HCT116 (cell line): Measurements from ENCODE around the gene LTBP1. TPM values are rescaled to one million over a fixed set of nuclear protein-coding genes. Genes with fewer than 3 reads are reported as not detected.

Experiments
- ATAC-seq: fragments of 200-7000 bp; cut with Tn5 transposase; 2 replicates; pipeline ENCODE4 v1.9.1; 2020; ENCODE audit warnings: mild to moderate bottlenecking, moderate library complexity
- BruUV-seq: library from RNA; stranded (reverse); fragments of 400-500 nt; replicated peaks from 2 replicates; lab custom pipeline; 2021; lab: Mats Ljungman, UMichigan
- CTCF ChIA-PET: fragments of 300-600 bp; sonication (Branson Sonifier 250); formaldehyde crosslinking; loops from one replicate; lab custom pipeline; 2021; ENCODE audit warnings: antibody characterized with exemption; lab: Charles Lee
- POLR2A ChIA-PET: fragments of 300-600, 350-600 bp; sonication (Branson Sonifier 250); formaldehyde crosslinking; loops from one replicate; lab custom pipeline; 2021; ENCODE audit warnings: antibody characterized with exemption; lab: Charles Lee
- RAD21 ChIA-PET, 2 experiments: fragments of 300-600 bp; sonication (Branson Sonifier 250); formaldehyde crosslinking; loops; one replicate each; lab custom pipeline; 2023; ENCODE audit warnings: low total read pairs in 2 of 2; ENCODE audit not compliant: uncharacterized antibody in 2 of 2, unreplicated experiment in 2 of 2, low non-redundant PET in 1 of 2; lab: Charles Lee
- DNase-seq: peaks from one replicate; pipeline ENCODE4 v3.0.0-alpha.2; 2010; ENCODE audit warnings: low read depth, low spot score
- H2AFZ ChIP-seq: fragments of 200-600 bp; shearing (Covaris generic), sonication (generic); 2 replicates; pipeline ENCODE4 v1.6.1; 2017; ENCODE audit warnings: low read depth, mixed run types, mixed read lengths, antibody characterized with exemption, low read length; ENCODE audit not compliant: poor library complexity, severe bottlenecking
- H3K27ac ChIP-seq: 2 replicates; pipeline ENCODE4 v1.5.1; 2012; ENCODE audit warnings: low read depth, low read length
- H3K27me3 ChIP-seq: fragments of 200-600 bp; sonication (generic); 2 replicates; pipeline ENCODE4 v1.6.1; 2016; ENCODE audit warnings: mixed run types, low read length, mixed read lengths; ENCODE audit not compliant: insufficient read depth
- H3K36me3 ChIP-seq, 2 experiments: fragments of 200-500 bp in 1 of 2; fragments of 200-600 bp in 1 of 2; sonication (Bioruptor generic) in 1 of 2; sonication (generic) in 1 of 2; 2 replicates each; pipeline versions ENCODE4 v1.5.1 to v1.6.1; 2014 to 2016; ENCODE audit warnings: low read length in 2 of 2, inconsistent platforms in 1 of 2, mixed read lengths in 1 of 2, mixed run types in 1 of 2; ENCODE audit not compliant: insufficient read depth in 2 of 2, control insufficient read depth in 1 of 2
- H3K4me1 ChIP-seq, 2 experiments: fragments of 200-600 bp in 1 of 2; sonication (generic) in 1 of 2; 2 replicates each; pipeline versions ENCODE4 v1.5.1 to v1.6.1; 2012 to 2017; ENCODE audit warnings: low read length in 2 of 2, inconsistent platforms in 1 of 2, mild to moderate bottlenecking in 1 of 2, mixed read lengths in 1 of 2, mixed run types in 1 of 2, moderate library complexity in 1 of 2; ENCODE audit not compliant: insufficient read depth in 2 of 2, control insufficient read depth in 1 of 2
- H3K4me2 ChIP-seq: fragments of 200-600 bp; sonication (generic); 2 replicates; pipeline ENCODE4 v1.6.1; 2017; ENCODE audit warnings: mixed run types, low read length, mixed read lengths
- H3K4me3 ChIP-seq, 2 experiments: fragments of 200-600 bp in 1 of 2; sonication (generic) in 1 of 2; replicated peaks in 1 of 2; 2 replicates each; pipeline ENCODE4 v1.5.1; 2011 to 2016; ENCODE audit warnings: low read length in 2 of 2, control low read depth in 1 of 2, low read depth in 1 of 2, mild to moderate bottlenecking in 1 of 2, mixed read lengths in 1 of 2, mixed run types in 1 of 2
- H3K79me2 ChIP-seq: fragments of 200-600 bp; sonication (generic); 2 replicates; pipeline ENCODE4 v1.6.1; 2017; ENCODE audit warnings: mild to moderate bottlenecking, mixed run types, low read length, moderate library complexity, mixed read lengths; ENCODE audit not compliant: insufficient read depth
- H3K9ac ChIP-seq: fragments of 200-600 bp; sonication (generic); 2 replicates; pipeline ENCODE4 v1.6.1; 2016; ENCODE audit warnings: low read length, mixed read lengths
- H3K9me2 ChIP-seq: fragments of 200-600 bp; sonication (generic), shearing (Covaris generic); 2 replicates; pipeline ENCODE4 v1.6.1; 2017; ENCODE audit warnings: mixed run types, mild to moderate bottlenecking, moderate library complexity; ENCODE audit not compliant: insufficient read depth
- H3K9me3 ChIP-seq, 2 experiments: fragments of 200-500 bp in 1 of 2; fragments of 200-600 bp in 1 of 2; sonication (Bioruptor generic) in 1 of 2; sonication (generic) in 1 of 2; 2 replicates each; pipeline ENCODE4 v1.6.1; 2014 to 2017; ENCODE audit warnings: low read length in 2 of 2, mixed read lengths in 2 of 2, inconsistent platforms in 1 of 2, low read depth in 1 of 2, mild to moderate bottlenecking in 1 of 2, mixed run types in 1 of 2, moderate library complexity in 1 of 2; ENCODE audit not compliant: control insufficient read depth in 1 of 2, insufficient read depth in 1 of 2
- H4K20me1 ChIP-seq: fragments of 200-600 bp; sonication (generic), shearing (Covaris generic); 2 replicates; pipeline ENCODE4 v1.6.1; 2017; ENCODE audit warnings: mixed run types, mild to moderate bottlenecking, moderate library complexity; ENCODE audit not compliant: insufficient read depth
- CBX3 ChIP-seq: IDR thresholded peaks from 2 replicates; pipeline ENCODE4 v1.6.1; 2012; ENCODE audit warnings: low read depth
- EGR1 ChIP-seq: IDR thresholded peaks from 2 replicates; pipeline ENCODE4 v1.6.1; 2012; ENCODE audit warnings: low read depth
- EZH2 ChIP-seq: fragments of 200-600 bp; sonication (generic); IDR thresholded peaks from 2 replicates; pipeline ENCODE4 v1.6.1; 2017; ENCODE audit warnings: antibody characterized with exemption, mixed run types
- EZH2phosphoT487 ChIP-seq: fragments of 200-600 bp; IDR thresholded peaks from 2 replicates; pipeline ENCODE4 v1.6.1; 2018; ENCODE audit warnings: antibody characterized with exemption, borderline replicate concordance
- JUND ChIP-seq: IDR thresholded peaks from 2 replicates; pipeline ENCODE4 v1.6.1; 2012
- SP1 ChIP-seq: IDR thresholded peaks from 2 replicates; pipeline ENCODE4 v1.6.1; 2012; ENCODE audit warnings: low read depth
- SRF ChIP-seq: IDR thresholded peaks from 2 replicates; pipeline ENCODE4 v1.6.1; 2012; ENCODE audit warnings: low read depth
- YY1 ChIP-seq: IDR thresholded peaks from 2 replicates; pipeline ENCODE4 v1.6.1; 2011; ENCODE audit warnings: low read length, low read depth, moderate library complexity, mild to moderate bottlenecking; ENCODE audit not compliant: insufficient replicate concordance; ENCODE audit errors: extremely low read depth
- intact Hi-C: fragments of 100-400 bp; cut with micrococcal nuclease; formaldehyde crosslinking; loops from 2 replicates; pipeline ENCODE4 v1.10.0; 2022
- total RNA-seq: library from RNA; stranded (reverse); gene quantifications from one replicate; pipeline ENCODE4 v1.2.1, GENCODE V29; 2021; ENCODE audit not compliant: unreplicated experiment
- TF ChIP-seq, protein P1 (sequence below), 3 experiments: fragments of 200-600 bp in 1 of 3; sonication (generic) in 1 of 3; IDR thresholded peaks in 2 of 3; conservative IDR thresholded peaks in 1 of 3; 2 replicates each; pipeline ENCODE4 v1.5.1; 2012 to 2017; ENCODE audit warnings: low read depth in 2 of 3, low read length in 2 of 3, antibody characterized with exemption in 1 of 3, borderline replicate concordance in 1 of 3, control low read depth in 1 of 3, mild to moderate bottlenecking in 1 of 3, mixed read lengths in 1 of 3, mixed run types in 1 of 3, moderate library complexity in 1 of 3; ENCODE audit not compliant: insufficient read depth in 1 of 3

Gene LTBP1
- total RNA-seq, 1 experiment from 2014 or later = 5.1 TPM

GRCh38 chr2:32962690-32963089 lies 15.9 kb downstream of the LTBP1 start:
- ATAC-seq (no peak), DNase-seq (no peak)
- no peak for TF ChIP-seq EZH2
- no peak for TF ChIP-seq SRF
- no peak for TF ChIP-seq SP1
- TF ChIP-seq CBX3 = no peak
- TF ChIP-seq EGR1 = no peak
- TF ChIP-seq, protein P1, sequence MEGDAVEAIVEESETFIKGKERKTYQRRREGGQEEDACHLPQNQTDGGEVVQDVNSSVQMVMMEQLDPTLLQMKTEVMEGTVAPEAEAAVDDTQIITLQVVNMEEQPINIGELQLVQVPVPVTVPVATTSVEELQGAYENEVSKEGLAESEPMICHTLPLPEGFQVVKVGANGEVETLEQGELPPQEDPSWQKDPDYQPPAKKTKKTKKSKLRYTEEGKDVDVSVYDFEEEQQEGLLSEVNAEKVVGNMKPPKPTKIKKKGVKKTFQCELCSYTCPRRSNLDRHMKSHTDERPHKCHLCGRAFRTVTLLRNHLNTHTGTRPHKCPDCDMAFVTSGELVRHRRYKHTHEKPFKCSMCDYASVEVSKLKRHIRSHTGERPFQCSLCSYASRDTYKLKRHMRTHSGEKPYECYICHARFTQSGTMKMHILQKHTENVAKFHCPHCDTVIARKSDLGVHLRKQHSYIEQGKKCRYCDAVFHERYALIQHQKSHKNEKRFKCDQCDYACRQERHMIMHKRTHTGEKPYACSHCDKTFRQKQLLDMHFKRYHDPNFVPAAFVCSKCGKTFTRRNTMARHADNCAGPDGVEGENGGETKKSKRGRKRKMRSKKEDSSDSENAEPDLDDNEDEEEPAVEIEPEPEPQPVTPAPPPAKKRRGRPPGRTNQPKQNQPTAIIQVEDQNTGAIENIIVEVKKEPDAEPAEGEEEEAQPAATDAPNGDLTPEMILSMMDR (IDR thresholded peaks at IDR 0.05 in 2 of 3, conservative IDR thresholded peaks at IDR 0.05 in 1 of 3; ENCODE audit: borderline replicate concordance in 1 of 3, insufficient read depth in 1 of 3, low read depth in 2 of 3, low read length in 2 of 3) = no peak
- no TSS peak for BruUV-seq
- H2AFZ ChIP-seq = no peak overlapping the region
- RAD21 ChIA-PET = no interaction called here
- no peaks in the 10 kb centered on the region for H3K79me2 ChIP-seq
- no peak overlapping the region for H3K27ac ChIP-seq
- POLR2A ChIA-PET = no interaction called here
- H3K9me2 ChIP-seq = no peaks in the 10 kb centered on the region
- no peaks in the 10 kb centered on the region for H3K9me3 ChIP-seq
- H3K36me3 ChIP-seq = no peaks in the 10 kb centered on the region
- no peak overlapping the region for H3K9ac ChIP-seq
- CTCF ChIA-PET = no interaction called here
- H4K20me1 ChIP-seq = no peaks in the 10 kb centered on the region
- no peak overlapping the region for H3K4me2 ChIP-seq
- no peak overlapping the region for H3K4me3 ChIP-seq
- intact Hi-C loops = no loop called here
- no peaks in the 10 kb centered on the region for H3K4me1 ChIP-seq
- no peaks in the 10 kb centered on the region for H3K27me3 ChIP-seq

DNA sequence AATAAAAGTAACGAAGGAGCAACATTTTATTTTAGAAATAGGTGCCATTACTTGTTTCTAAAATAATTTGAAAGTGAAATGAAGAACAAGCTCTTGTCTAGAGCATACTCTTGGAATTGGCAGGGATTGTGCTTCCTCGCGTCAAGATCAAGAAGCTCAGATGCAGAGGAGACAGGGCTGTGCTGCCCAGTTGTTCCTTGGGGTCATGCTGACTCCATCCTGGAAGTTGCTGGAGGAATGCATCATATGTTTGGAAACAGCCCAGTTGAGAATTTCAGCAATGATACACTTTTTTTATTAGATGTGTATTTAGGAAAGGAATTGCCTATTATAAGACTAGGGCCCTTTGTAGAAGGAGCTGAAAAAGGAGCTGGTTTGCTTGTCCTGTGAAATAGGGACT lies 17.2 kb downstream of the LTBP1 start:
- intact Hi-C loops = no loop called here
- Histone ChIP-seq H4K20me1 (no peaks in the 10 kb centered on the region), H3K4me2 (no peak overlapping the region), H3K27me3 (no peaks in the 10 kb centered on the region)
- no peak for TF ChIP-seq EZH2phosphoT487
- no peak for TF ChIP-seq JUND
- no peak for TF ChIP-seq YY1
- TF ChIP-seq, all 23 proteins: peak for 0
- POLR2A ChIA-PET = no interaction called here
- ATAC-seq (no peak), DNase-seq (no peak)
- Histone ChIP-seq H3K4me1 (no peaks in the 10 kb centered on the region), H3K9me2 (no peaks in the 10 kb centered on the region), H3K79me2 (no peaks in the 10 kb centered on the region), H3K27ac (no peak overlapping the region), H3K4me3 (no peak overlapping the region), H3K9me3 (no peaks in the 10 kb centered on the region), H3K36me3 (no peaks in the 10 kb centered on the region), H2AFZ (no peak overlapping the region), H3K9ac (no peak overlapping the region)
- BruUV-seq = no TSS peak
- RAD21 ChIA-PET = no interaction called here
- CTCF ChIA-PET = no interaction called here
